ENCODE measurements around the gene TEAD1.

The TEAD1 gene

DNA sequence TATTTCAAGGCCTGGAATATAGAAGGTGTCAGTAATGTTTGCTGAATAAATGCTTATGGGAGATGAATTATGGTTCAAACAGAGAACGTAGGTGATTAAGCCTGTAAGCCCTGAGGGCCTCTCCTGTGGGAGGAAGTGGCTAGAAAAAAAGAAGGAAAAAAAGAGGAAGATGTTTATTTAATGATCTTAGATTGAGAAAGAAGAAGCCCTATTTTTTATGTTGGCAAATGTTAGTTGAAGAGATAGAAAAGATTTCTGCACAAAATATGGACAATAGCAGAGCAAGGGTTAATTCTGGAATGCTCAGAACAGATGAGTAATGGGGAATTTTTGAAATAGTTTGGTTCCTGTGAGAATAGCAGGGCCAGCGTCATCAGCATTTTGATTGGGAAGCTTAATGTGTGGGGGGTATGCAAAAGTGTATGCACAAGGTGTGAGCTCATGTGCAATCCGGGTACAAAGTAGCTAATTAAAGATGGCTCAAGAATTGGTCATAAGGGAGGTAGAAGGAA is 95.7 kb downstream of the TEAD1 start:
- no peak for DNase-seq

DNA sequence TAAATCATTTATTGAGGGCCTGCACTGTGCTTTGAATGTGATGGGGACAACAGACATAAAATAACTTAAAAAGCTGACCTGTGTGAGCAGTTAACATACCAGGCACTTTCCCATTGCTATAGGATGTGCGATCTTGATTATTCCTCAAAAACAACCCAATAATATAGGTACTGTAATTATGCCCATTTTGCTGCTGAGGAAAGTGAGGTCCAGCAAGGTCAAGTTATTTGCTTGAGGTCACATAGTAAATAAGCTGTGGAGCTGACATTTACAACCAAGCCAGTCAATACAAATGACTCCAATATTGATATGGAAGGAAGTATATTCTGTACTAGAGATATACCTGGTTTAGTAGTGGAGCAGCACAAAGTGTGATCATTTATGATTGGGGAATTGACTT is 96.2 kb downstream of the TEAD1 start:
- DNase-seq: no peak

DNA sequence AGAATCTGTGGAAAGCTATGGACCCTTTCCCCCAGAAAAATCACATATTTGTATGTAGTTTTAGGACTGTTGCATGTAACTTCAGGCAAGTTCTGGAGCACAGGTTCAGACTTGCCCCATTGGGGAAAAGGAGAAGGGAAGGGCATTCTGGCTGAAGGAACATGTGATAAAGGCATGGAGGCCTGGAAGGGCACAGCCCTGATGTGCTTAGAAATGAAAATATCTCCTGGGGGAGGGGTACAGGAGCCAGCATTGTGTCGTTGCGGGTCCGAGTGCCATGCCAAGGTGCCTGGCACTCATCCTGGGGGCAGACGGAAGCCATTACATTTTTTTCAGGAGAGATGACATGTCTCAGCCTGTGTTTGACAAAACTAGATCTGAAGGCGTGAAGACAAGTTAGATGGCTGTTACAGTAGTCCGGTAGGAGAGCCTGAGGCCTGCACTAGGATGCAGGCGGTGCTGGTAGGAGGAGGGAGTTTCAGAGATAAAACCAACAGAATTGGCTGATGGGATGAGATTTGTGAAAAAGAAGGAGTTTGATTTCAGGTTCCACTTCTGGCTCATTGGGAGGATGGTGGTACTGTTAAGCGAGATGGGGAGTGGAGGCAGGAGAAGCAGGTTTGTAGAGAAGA is 96.9 kb downstream of the TEAD1 start:
- DNase-seq: no peak

DNA sequence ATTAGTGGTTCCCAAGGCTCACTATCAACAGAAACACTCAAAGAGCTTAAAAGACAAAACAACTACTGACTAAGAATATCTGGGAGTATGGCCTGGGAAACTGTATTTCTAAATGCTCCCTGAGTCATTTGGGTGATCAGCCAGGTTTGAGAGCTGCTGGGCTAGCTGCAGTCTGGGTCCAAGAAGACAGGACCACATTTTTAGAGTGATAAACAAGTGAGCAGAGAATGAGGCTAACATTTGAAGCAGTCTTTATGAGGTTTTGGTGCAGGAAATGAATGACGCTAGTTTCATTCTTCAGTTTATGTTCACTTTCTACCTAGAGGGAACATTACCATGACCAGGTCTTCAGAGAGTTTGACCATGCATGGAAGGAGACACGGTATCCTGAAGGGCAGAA is 97.7 kb downstream of the TEAD1 start:
- DNase-seq: no peak

DNA sequence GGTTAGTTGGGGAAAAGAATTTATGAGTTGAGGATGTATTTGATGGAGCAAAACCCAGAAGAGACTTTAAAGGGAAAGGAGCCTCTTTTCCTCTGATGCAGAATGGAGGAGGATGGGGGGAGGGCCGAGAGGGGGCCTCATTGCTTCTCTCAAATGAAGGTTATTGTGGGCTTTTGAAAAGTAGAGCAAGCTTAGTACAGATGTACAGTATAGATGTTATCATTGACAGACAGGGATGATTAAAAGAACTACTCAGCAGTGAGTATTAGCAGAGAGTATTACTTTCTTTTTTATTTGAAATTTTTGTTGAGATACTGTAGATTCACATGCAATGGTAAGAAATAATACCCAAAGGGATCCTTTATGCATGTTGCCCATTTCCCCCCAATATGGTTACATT is 98.1 kb downstream of the TEAD1 start:
- no peak for DNase-seq

DNA sequence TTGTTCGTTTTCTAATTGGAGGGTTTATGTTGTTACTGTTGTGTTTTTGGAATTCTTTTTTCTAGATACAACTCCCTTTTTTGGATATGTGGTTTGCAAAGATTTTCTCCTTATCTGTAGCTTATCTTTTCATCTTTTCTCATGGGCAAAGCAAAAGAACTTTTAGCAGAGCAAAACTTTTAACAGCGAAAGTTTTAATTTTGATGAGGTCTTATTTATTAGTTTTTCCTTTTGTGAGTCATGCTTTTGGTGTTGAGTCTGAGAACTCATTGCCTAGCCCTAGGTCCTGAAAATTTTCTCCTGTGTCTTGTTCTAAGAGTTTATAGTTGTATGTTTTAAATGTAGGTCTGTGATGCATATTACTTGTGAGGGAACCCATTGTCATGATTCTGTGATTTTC is 99.4 kb downstream of the TEAD1 start:
- DNase-seq: no peak

DNA sequence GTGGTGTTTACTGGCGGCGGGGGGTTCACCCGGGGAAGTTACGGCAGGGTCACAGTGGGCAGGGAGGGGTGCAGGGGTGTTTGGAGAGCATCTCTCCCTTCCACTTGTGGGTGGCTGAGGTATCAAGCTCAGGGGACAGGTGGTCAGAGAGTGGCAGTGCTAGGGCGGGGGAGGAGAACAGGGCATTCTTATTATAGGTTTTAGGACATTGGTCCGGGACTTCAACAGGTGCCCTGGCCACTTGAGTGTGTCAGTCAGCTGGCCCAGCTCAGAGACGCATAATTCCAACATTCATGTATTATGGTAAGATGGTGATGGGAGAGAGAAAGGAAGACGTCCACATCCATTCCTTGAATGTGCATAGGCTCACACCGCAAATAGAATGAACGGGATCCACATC is 101.7 kb downstream of the TEAD1 start:
- DNase-seq: no peak

DNA sequence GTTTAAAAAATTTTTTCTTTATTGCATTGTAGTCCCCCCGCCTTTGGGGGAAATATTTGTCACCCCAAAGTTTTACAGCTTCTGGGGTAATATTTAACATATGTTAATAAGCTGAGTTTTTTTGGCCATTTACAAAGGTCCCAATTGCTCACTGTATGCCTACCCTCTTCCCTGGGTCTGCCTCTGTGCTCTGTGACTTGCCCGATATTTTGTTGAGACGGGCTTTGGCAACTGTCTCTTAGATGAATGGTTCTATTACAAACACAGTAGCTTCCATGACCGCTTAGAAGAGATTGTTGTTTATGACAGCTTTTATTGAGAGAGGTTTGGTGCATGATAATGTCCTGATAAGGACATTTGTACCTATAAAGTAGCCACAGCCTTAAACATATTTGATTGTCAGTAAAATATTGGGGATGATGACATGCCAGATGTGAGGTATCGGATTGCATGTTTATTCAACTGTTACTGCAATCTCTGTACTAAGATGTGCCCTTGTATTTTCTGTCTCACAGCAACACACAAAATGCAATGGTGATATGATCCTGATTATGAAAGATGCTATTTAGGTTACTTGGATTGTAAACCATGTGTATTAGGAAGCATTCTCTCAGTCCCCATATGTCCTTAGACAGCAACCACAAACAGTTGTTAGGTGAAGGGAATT is 103.1 kb downstream of the TEAD1 start:
- no peak for DNase-seq

DNA sequence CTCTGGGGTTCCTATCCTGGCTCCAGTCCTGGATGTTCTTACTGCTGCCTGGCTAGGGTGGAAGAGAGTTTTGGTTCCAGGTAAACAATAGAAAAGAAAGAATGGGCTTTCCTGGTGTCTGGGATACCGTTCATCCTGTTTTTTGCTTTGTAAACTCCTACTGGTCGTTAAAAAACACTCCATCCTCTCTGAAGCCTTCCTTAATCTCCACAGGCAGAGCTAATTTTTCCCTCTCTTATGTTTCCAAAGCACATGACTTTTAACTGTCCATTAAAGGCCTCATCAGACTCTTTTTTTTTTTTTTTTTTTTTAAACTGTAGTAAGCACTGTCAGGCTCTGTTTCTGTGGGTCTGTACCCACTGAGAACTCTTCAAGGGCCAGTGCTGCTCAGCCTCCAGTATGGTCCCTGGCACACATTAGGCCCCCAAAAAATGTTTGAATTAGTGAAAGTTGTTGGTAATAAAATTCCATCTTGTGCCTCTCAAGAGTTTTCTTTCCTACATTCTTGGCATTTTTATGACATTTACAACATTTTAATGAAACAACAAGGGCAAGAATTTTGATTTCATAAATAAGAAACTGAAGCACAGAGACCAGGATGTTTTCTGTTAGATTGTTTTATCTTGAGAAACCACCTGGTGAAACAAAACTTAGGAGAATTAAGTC is 104.2 kb downstream of the TEAD1 start:
- no peak for DNase-seq

DNA sequence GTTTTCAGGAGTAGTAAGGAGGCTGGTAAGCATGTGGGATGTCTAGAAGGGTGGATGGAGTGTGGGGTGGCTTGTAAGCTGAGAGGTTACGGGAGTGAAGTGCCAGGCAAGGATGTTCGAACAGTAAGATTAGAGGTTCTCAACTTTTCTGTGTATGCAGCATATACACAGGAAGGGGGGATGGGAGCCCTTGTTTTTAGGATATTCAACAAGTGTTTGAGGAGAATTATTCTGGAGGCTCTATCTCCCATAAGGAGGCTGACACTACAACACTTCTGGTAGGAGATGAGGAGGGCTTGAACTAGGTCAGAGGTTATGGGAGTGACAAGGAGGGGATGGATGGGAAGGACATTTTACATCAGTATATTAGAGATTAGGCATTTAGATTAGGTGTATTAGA is 109.5 kb downstream of the TEAD1 start:
- no peak for DNase-seq

DNA sequence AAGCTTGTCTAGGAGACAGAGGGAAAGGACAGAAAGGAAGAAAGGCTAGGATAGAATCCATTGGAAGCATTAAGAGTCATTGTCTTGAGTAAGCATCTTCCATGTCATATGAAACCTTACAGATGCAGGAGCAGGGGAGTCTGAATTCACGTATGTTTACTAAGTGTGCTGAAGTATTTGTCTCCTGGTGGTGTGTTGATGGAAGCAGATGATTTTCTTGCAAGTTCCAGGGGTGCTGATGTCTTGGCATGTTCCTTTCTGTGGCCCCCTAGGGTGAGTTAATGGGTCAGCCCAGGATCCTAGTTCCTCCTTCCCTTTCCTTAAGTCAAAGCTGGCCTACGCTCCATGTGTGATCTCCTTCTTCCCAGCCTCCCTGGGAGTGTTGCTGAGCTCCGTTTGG is 110.2 kb downstream of the TEAD1 start:
- DNase-seq: no peak

DNA sequence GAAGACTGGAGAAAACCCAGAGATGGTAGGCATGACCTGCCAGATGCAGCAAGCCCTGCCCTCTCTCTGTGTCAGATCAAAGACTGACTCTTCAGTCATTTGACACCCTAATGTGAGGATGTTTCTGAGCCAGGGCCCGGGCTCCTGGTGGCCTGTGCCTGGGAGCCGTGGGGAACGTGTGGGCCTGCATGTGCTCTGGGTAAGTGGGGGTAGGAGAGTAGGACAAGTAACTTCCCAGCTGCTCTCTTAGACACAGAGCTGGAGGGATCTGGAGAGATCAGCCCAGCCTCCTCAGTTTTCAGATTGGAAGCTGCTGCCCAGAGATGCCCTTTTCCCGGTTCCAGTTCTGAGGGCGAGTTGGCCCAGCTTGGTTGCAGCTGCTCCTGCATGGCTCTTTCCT is 110.8 kb downstream of the TEAD1 start:
- no peak for DNase-seq

DNA sequence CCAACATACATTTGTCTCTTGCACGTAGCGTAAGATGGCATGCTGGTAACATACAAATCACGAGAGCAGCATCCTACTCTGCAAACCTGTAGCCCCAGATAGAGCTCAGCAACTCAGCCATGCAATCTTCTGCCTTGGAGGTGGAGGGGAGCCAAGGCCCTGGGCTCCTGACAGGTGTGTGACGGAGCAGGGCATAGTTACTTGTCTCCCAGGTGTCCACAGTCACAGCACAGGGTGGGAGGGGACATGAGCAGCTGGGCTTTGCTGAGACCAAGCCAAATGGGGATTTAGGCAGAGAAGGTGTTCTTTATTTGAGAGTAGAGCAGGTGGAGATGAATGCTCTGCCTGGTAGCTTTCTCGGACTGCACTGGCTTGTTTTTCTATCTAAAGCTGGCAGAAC is 111.7 kb downstream of the TEAD1 start:
- DNase-seq: no peak

DNA sequence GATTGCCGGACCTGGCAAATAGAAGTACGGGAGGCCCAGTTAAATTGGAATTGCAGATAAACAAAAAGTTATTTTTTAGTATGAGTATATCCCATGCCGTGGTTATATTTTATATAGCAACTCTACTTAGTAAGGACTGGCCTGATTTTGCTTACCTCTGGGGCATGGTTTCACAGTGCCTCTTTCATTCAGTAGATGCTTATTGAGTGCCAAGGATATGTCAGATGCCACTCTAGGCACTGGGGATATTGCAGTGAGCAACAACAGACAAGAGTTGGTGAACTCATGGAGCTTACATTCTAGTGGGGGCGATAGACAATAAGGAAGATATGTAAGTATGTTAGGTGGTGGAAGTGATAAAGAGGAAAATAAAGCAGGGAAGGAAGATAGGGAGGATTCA is 112.2 kb downstream of the TEAD1 start:
- DNase-seq: no peak

DNA sequence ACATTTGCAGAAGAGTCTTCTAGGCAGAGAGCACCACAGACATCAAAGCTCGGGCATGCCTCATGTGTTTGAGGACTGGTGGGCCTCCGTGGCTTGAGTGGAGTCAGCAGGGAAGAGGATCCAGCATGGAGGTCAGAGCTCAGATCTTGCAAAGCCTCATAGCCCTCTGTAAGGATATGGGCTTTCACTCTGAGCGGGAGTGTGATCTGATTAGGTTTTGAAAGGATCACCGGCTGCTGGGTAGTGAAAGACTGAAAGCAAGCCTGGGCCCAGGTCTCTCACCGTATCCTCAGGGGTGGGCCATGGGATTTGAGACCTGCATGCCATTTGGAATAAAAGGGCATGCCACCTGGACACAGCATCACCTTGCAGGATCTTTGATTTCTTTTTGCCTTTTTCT is 112.7 kb downstream of the TEAD1 start:
- no peak for DNase-seq

DNA sequence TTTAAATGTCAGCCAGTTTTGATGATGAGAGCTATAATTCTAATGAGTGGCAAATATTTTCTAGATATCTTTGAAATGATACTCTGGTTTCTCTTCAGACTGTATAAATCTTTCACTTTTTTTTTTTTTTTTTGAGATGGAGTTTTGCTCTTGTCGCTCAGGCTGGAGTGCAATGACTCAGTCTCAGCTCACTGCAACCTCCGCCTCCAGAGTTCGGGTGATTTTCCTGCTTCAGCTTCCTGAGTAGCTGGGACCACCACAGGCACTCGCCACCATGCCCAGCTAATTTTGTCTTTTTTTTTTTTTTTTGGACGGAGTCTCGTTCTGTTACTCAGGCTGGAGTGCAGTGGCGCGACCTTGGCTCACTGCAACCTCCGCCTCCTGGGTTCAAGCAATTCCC is 113.6 kb downstream of the TEAD1 start:
- no peak for DNase-seq

DNA sequence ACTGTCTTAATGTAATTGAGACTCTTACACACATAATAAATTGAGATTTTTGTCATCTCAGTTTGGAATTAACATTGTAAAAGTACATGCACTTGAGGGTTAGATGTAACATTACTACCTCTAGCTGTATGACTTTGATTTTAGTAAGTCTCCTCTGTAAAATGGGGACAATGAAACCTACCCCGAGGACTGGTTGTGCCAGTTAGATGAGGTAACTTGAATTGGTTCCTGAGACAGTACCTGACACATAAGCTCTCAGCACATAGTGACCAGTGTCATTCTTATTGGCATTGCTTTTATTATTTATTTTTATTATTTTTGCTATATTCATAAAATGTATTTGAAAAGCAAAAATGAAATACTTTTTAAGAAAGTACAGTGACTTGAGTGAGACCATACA is 114.8 kb downstream of the TEAD1 start:
- DNase-seq: no peak

DNA sequence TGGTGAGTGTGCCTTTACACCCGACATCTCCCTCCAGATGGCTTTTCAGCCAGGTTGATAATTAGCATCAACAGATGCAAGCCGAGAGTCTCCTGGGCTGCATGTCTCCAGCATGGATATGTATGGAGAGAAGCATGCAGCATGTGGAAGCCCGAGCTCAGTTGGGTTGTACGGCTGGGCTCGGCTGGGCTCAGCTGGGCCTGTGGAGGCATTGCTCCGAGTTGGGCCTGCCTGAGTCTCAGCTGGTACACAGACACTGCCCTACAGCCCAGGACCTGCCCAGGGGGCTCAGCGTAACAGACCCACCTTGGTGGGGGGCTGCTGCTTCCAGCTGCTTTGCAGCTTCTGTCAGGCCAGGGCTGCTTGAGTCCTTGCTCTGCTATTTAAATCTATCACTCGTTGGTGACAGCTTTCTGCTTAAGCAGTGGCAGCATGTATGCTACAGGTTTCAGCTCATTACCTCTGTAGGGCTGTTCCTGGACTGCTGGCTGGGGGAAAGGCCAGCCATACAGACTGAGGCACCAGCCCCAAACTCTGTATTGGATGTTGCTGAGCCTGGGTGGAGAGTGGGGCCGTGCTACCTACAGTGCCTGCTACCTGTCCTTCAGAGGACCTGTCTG is 115.5 kb downstream of the TEAD1 start:
- no peak for DNase-seq

DNA sequence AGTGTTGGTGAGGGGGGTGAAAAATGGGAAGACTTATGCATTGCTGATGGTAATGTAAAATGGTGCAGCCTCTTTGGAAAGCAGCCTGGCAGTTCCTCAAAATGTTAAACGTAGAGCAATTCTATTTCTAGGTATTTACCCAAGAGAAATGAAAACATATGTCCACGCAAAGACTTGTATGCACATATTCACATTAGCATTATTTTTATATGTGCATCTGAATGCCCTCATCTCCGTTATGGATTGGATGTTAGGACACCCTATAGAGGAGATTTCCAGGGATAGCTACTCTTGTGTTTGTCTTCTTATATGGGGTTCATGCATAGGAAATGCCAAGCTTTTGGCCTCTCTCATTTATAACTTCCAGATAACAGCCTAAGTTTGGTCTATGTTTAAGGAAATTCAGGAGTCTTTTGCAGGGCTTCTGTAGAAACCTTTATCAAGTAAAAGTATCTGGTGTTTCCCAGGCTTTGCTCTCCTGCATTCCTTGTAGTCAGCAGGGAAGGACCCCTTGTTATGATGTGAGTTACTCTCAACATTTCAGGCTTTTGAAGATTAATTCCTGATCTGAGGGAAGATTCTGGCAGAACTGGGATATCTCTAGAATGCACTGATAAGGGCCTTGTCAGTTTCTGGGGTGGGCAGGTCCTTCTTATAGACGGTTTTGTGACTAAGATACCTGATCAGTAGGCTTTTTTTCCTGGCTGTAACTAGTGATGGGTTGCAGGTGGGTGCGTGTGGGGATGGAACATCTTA is 116.8 kb downstream of the TEAD1 start:
- DNase-seq: no peak

DNA sequence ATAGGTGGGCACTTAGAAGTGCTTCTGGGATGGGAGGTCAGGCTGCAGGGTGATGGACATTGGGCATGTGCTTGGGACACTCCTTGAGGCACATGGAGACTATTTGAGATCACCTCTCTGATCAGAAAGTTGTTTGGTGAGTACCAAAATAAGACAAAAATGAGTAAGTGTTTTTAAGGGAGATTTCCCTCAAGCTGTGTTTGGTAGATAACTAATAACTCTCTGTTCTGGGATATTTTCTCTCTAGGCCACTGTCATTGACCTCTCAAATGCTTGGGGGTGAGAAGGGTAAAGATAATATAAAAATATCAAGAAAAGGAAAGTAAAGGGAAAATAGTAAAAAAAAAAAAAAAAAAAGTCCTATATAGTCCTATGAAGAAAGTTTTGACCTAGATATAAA is 117.8 kb downstream of the TEAD1 start:
- DNase-seq: no peak

DNA sequence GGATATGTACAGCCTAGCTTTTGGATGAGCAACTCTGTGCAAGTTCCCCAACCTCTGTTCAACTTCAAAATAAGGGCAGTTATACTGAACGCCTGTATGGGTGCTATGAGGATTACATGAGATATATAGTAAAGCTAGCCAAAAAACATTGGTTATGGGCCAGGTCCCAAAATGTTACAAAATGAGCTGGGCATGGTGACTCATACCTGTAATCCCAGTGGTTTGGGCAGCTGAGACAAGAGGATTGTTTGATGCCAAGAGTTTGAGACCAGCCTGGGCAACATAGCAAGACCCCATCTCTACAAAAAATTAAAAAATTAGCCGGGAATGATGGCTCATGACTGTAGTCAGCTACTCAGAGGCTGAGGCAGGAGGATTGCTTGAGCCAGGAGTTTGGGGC is 118.4 kb downstream of the TEAD1 start:
- DNase-seq: no peak

DNA sequence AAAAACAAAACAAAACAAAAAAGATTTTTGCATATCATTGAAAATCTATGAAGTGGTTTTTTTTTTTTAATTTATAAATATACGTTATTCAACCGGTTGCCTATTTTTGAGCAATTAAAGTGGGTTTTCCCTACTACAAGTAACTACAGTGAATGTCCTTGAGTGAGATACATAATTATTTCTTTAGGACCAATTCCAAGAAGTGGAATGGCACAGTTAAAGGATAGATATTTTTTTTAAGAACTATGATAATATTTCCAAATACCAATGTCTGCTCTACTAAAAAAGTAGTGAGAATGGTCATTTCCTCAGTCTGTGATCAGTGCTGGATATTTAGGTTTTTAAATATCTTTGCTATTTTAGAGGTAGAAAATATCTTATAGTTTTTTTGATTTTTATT is 118.8 kb downstream of the TEAD1 start:
- DNase-seq: no peak

DNA sequence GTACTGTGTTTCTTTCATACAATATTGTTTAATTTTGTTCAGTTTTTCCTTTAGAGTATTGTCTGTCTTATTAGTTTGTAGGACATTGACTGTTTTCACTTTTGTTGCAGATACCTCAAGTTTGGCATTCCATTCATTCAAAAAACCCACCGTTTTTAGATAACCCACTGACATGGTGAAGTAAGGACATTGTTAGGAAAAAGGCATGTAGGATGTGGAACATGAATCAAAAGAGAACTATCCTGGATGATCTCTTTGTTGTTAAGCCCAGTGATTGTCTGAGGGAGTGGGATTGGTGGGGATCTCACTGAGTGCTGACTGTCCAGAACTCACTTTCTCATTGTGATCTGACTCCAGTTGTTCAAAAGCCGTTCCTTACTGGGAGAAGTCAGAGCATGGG is 119.3 kb downstream of the TEAD1 start:
- no peak for DNase-seq
